IMR-90 (cell line): Measurements from ENCODE around the gene ATP5MK. TPM values are rescaled to one million over a fixed set of nuclear protein-coding genes. Genes with fewer than 3 reads are reported as not detected.

Experiments
- ATAC-seq: fragments of 200-7000 bp; cut with Tn5 transposase; 2 replicates; pipeline ENCODE4 v1.9.1; 2020; ENCODE audit warnings: low read depth, mild to moderate bottlenecking, moderate library complexity
- BruUV-seq: library from RNA; stranded (reverse); fragments of 400-500 nt; replicated peaks from 2 replicates; lab custom pipeline; 2021; lab: Mats Ljungman, UMichigan
- CTCF ChIA-PET: fragments of 300-600 bp; formaldehyde crosslinking; extraction: SDS; loops from one replicate; lab custom pipeline; 2021; ENCODE audit warnings: antibody characterized with exemption; lab: Yijun Ruan, JAX
- POLR2A ChIA-PET: fragments of 300-600 bp; sonication (Branson Sonifier 250); formaldehyde crosslinking; loops from one replicate; lab custom pipeline; 2022; ENCODE audit warnings: antibody characterized with exemption; ENCODE audit not compliant: unreplicated experiment; lab: Charles Lee
- DNase-seq: peaks from one replicate; pipeline ENCODE4 v3.0.0; 2013
- H2AFZ ChIP-seq: replicated peaks from 2 replicates; pipeline ENCODE3; 2013; ENCODE audit warnings: low read length, mild to moderate bottlenecking; ENCODE audit not compliant: poor library complexity
- H2AK5ac ChIP-seq: 2 replicates; pipeline ENCODE4 v1.6.1; 2013; ENCODE audit warnings: low read depth, low read length, inconsistent platforms
- H2AK9ac ChIP-seq: replicated peaks from 2 replicates; pipeline ENCODE3; 2013; ENCODE audit warnings: mild to moderate bottlenecking, low read depth, low read length, moderate library complexity; ENCODE audit not compliant: poor library complexity
- H2BK120ac ChIP-seq: 2 replicates; pipeline ENCODE4 v1.6.1; 2013; ENCODE audit warnings: low read depth, low read length, inconsistent platforms
- H2BK15ac ChIP-seq: 3 replicates; pipeline ENCODE4 v1.6.1; 2013; ENCODE audit warnings: low read depth, low read length, inconsistent platforms
- H2BK20ac ChIP-seq: 2 replicates; pipeline ENCODE4 v1.6.1; 2013; ENCODE audit warnings: low read depth, mild to moderate bottlenecking, inconsistent platforms, low read length, moderate library complexity
- H2BK5ac ChIP-seq: 2 replicates; pipeline ENCODE4 v1.6.1; 2013; ENCODE audit warnings: mild to moderate bottlenecking, low read depth, low read length, inconsistent platforms; ENCODE audit not compliant: poor library complexity, severe bottlenecking
- H3K14ac ChIP-seq: replicated peaks from 2 replicates; pipeline ENCODE4 v1.6.1; 2013; ENCODE audit warnings: low read depth, low read length, inconsistent platforms
- H3K18ac ChIP-seq: 2 replicates; pipeline ENCODE4 v1.6.1; 2013; ENCODE audit warnings: low read depth, low read length, control low read depth
- H3K23ac ChIP-seq: 2 replicates; pipeline ENCODE4 v1.6.1; 2013; ENCODE audit warnings: low read depth, low read length, inconsistent platforms
- H3K27ac ChIP-seq: 2 replicates; pipeline ENCODE4 v1.5.1; 2013; ENCODE audit warnings: mild to moderate bottlenecking, control low read depth, low read length; ENCODE audit not compliant: insufficient read depth
- H3K27me3 ChIP-seq: 2 replicates; pipeline ENCODE4 v1.6.1; 2013; ENCODE audit warnings: low read length; ENCODE audit not compliant: control insufficient read depth, insufficient read depth
- H3K36me3 ChIP-seq: 2 replicates; pipeline ENCODE4 v1.6.1; 2013; ENCODE audit warnings: low read length, mixed read lengths; ENCODE audit not compliant: control insufficient read depth, insufficient read depth
- H3K4ac ChIP-seq: 2 replicates; pipeline ENCODE4 v1.6.1; 2013; ENCODE audit warnings: low read depth, low read length, inconsistent platforms
- H3K4me1 ChIP-seq: 2 replicates; pipeline ENCODE4 v1.6.1; 2013; ENCODE audit warnings: low read length, mixed read lengths; ENCODE audit not compliant: control insufficient read depth, insufficient read depth
- H3K4me2 ChIP-seq: 2 replicates; pipeline ENCODE4 v1.6.1; 2013; ENCODE audit warnings: low read depth, mild to moderate bottlenecking, control low read depth, low read length, moderate library complexity
- H3K4me3 ChIP-seq: 2 replicates; pipeline ENCODE4 v1.5.1; 2013; ENCODE audit warnings: low read depth, mild to moderate bottlenecking, control low read depth, low read length, moderate library complexity; ENCODE audit not compliant: insufficient read depth
- H3K56ac ChIP-seq: 2 replicates; pipeline ENCODE4 v1.6.1; 2013; ENCODE audit warnings: low read length, inconsistent platforms; ENCODE audit not compliant: insufficient read depth; ENCODE audit errors: extremely low read depth
- H3K79me1 ChIP-seq, 2 experiments: 2 replicates each; pipeline ENCODE4 v1.6.1; 2013; ENCODE audit warnings: low read length in 2 of 2, inconsistent platforms in 1 of 2, low read depth in 1 of 2
- H3K9ac ChIP-seq: 2 replicates; pipeline ENCODE4 v1.6.1; 2013; ENCODE audit warnings: low read depth, low read length, control low read depth
- H3K9me1 ChIP-seq: 2 replicates; pipeline ENCODE4 v1.6.1; 2013; ENCODE audit warnings: low read length, inconsistent platforms; ENCODE audit not compliant: insufficient read depth
- H3K9me3 ChIP-seq: 2 replicates; pipeline ENCODE4 v1.6.1; 2013; ENCODE audit warnings: low read length; ENCODE audit not compliant: control insufficient read depth, insufficient read depth
- H4K20me1 ChIP-seq: 2 replicates; pipeline ENCODE4 v1.6.1; 2013; ENCODE audit warnings: low read length, inconsistent platforms; ENCODE audit not compliant: insufficient read depth
- H4K5ac ChIP-seq: 2 replicates; pipeline ENCODE4 v1.6.1; 2013; ENCODE audit warnings: mild to moderate bottlenecking, low read depth, low read length, control low read depth
- H4K8ac ChIP-seq, 2 experiments: 2 replicates each; pipeline ENCODE4 v1.6.1; 2013; ENCODE audit warnings: low read depth in 2 of 2, low read length in 2 of 2, control low read depth in 1 of 2, inconsistent platforms in 1 of 2
- H4K91ac ChIP-seq: 2 replicates; pipeline ENCODE4 v1.6.1; 2013; ENCODE audit warnings: low read depth, low read length, inconsistent platforms; ENCODE audit not compliant: insufficient read depth
- CEBPB ChIP-seq: IDR thresholded peaks from 2 replicates; pipeline ENCODE4 v1.6.1; 2012; ENCODE audit warnings: low read depth, low read length, improper control_type of control experiment
- CHD1 ChIP-seq: IDR thresholded peaks from 2 replicates; pipeline ENCODE4 v1.6.1; 2012; ENCODE audit warnings: low read depth, low read length, improper control_type of control experiment
- MAFK ChIP-seq: IDR thresholded peaks from 2 replicates; pipeline ENCODE4 v1.6.1; 2012; ENCODE audit warnings: low read depth, low read length, improper control_type of control experiment
- MAZ ChIP-seq: IDR thresholded peaks from 2 replicates; pipeline ENCODE4 v1.6.1; 2012; ENCODE audit warnings: low read depth, mild to moderate bottlenecking, low read length, improper control_type of control experiment, moderate library complexity, borderline replicate concordance
- NFE2L2 ChIP-seq: fragments of 150-350 bp; IDR thresholded peaks from 2 replicates; pipeline ENCODE4 v1.6.1; 2016; ENCODE audit warnings: low read depth, mild to moderate bottlenecking, low read length
- RAD21 ChIP-seq: IDR thresholded peaks from 2 replicates; pipeline ENCODE4 v1.6.1; 2012; ENCODE audit warnings: low read length, improper control_type of control experiment
- RFX5 ChIP-seq: IDR thresholded peaks from 2 replicates; pipeline ENCODE4 v1.8.0; 2012; ENCODE audit warnings: low read depth, mild to moderate bottlenecking, low read length, moderate library complexity
- SMC3 ChIP-seq: fragments of 150-350 bp; IDR thresholded peaks from 2 replicates; pipeline ENCODE4 v1.6.1; 2016; ENCODE audit warnings: low read depth, mild to moderate bottlenecking, antibody characterized with exemption, low read length, moderate library complexity
- WGBS, 2 experiments: methylation state at CpG; one replicate each; pipeline versions ENCODE4 v1.1.5 to v1.1.7; 2013; ENCODE audit warnings: missing lambda C conversion rate in 2 of 2; ENCODE audit not compliant: insufficient read length in 1 of 2; ENCODE audit errors: extremely low coverage in 2 of 2; 5-methylcytosine and 5-hydroxymethylcytosine counted together
- dilution Hi-C: fragments of 300-500 bp; cut with HindIII; formaldehyde crosslinking; loops from one replicate; pipeline ENCODE4 v1.14.3; 2018; ENCODE audit warnings: low sequenced_read_pairs; ENCODE audit not compliant: unreplicated experiment
- in situ Hi-C: fragments of 300-500 bp; cut with MboI; formaldehyde crosslinking; loops from 3 replicates; pipeline ENCODE4 v1.14.3; 2019; ENCODE audit warnings: low sequenced_read_pairs, inconsistent platforms, mixed read lengths
- intact Hi-C: fragments of 100-400 bp; cut with micrococcal nuclease; formaldehyde crosslinking; loops from 2 replicates; pipeline ENCODE4 v1.10.0; 2022
- polyA plus RNA-seq, 3 experiments: library from polyadenylated mRNA; depleted of rRNA; stranded (reverse); fragments of >200 nt; gene quantifications; 2 replicates each; pipeline ENCODE4 v1.2.3, GENCODE V29; 2012; ENCODE audit warnings: low replicate concordance in 1 of 3
- total RNA-seq: library from RNA; depleted of rRNA; stranded (reverse); fragments of >200 nt; gene quantifications from 2 replicates; pipeline ENCODE4 v1.2.3, GENCODE V29; 2012
- TF ChIP-seq, protein P1 (sequence below): fragments of 150-350 bp; IDR thresholded peaks from 2 replicates; pipeline ENCODE4 v1.6.1; 2016; ENCODE audit warnings: low read depth, mild to moderate bottlenecking, low read length, moderate library complexity, borderline replicate concordance
- TF ChIP-seq, protein P2 (sequence below): conservative IDR thresholded peaks from 2 replicates; pipeline ENCODE4 v1.5.1; 2012; ENCODE audit warnings: mild to moderate bottlenecking, low read depth, low read length, improper control_type of control experiment

ATP5MK gene
- total and polyA plus RNA-seq, 2 of the 4 experiments (the other 2 are of a cell fraction), result 73.4 to 101 TPM

DNA sequence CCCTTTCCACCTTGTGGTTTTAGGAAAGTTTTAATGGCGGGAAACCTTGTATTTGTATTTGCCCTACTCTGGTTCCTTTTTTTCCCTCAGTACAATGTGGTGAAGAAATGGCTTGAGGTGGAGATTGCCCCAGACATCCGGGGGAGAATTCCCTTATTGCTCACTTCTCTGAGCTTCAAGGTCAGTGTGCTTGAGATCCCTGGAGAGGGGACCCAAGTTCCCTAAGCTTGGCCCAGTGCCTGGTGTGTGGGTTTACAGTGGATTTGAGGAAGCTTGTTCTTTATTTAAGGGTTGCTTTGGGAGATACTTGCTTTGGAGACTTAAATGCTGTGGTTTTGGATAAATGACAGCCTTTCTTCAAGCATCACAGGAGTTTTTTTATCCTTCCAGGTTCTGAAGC lies 37.6 kb upstream of the ATP5MK start:
- Histone ChIP-seq H3K23ac (no peak overlapping the region), H3K36me3 (peaks cover 50% of the 10 kb centered on the region), H2BK5ac (no peak overlapping the region), H2AK5ac (no peak overlapping the region), H3K4ac (no peak overlapping the region), H4K5ac (no peak overlapping the region), H3K18ac (no peak overlapping the region), H3K9ac (no peak overlapping the region), H2BK15ac (no peak overlapping the region), H4K8ac (no peak overlapping the region), H4K91ac (no peak overlapping the region), H2BK120ac (no peak overlapping the region), H4K20me1 (no peaks in the 10 kb centered on the region), H3K9me1 (no peaks in the 10 kb centered on the region), H3K56ac (no peak overlapping the region), H2AFZ (no peak overlapping the region), H3K9me3 (no peaks in the 10 kb centered on the region), H3K4me1 (no peaks in the 10 kb centered on the region), H3K4me2 (no peak overlapping the region), H3K79me1 (peaks cover 5 to 6% of the 10 kb centered on the region in 2 experiments; a peak in 2 of 4 replicates), H2AK9ac (no peak overlapping the region), H3K27ac (no peak overlapping the region), H2BK20ac (no peak overlapping the region), H3K27me3 (no peaks in the 10 kb centered on the region), H3K4me3 (no peak overlapping the region), H3K14ac (no peak overlapping the region)
- no peak for DNase-seq
- in situ Hi-C loops, result no loop called here
- no peak for TF ChIP-seq SMC3
- TF ChIP-seq CEBPB, result no peak
- no peak for TF ChIP-seq MAFK
- TF ChIP-seq, protein P1, sequence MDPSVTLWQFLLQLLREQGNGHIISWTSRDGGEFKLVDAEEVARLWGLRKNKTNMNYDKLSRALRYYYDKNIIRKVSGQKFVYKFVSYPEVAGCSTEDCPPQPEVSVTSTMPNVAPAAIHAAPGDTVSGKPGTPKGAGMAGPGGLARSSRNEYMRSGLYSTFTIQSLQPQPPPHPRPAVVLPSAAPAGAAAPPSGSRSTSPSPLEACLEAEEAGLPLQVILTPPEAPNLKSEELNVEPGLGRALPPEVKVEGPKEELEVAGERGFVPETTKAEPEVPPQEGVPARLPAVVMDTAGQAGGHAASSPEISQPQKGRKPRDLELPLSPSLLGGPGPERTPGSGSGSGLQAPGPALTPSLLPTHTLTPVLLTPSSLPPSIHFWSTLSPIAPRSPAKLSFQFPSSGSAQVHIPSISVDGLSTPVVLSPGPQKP, result no peak
- TF ChIP-seq, protein P2, sequence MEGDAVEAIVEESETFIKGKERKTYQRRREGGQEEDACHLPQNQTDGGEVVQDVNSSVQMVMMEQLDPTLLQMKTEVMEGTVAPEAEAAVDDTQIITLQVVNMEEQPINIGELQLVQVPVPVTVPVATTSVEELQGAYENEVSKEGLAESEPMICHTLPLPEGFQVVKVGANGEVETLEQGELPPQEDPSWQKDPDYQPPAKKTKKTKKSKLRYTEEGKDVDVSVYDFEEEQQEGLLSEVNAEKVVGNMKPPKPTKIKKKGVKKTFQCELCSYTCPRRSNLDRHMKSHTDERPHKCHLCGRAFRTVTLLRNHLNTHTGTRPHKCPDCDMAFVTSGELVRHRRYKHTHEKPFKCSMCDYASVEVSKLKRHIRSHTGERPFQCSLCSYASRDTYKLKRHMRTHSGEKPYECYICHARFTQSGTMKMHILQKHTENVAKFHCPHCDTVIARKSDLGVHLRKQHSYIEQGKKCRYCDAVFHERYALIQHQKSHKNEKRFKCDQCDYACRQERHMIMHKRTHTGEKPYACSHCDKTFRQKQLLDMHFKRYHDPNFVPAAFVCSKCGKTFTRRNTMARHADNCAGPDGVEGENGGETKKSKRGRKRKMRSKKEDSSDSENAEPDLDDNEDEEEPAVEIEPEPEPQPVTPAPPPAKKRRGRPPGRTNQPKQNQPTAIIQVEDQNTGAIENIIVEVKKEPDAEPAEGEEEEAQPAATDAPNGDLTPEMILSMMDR, result no peak
- TF ChIP-seq MAZ, result no peak
- TF ChIP-seq CHD1, result no peak
- TF ChIP-seq RAD21, result no peak
- no peak for TF ChIP-seq NFE2L2
- TF ChIP-seq RFX5, result no peak
- no TSS peak for BruUV-seq
- no peak for ATAC-seq
- no CpG with 5 or more reads among the region's 2 CpGs for WGBS, 2 experiments
- dilution Hi-C loops, result no loop called here
- ChIA-PET POLR2A (no interaction called here), CTCF (no interaction called here)
- intact Hi-C loops, result no loop called here
